Activated CD4-positive, alpha-beta T cell treated with anti-CD3 and anti-CD28 coated beads for 24 hours (primary cell): ENCODE data around the gene SOX12.

Source experiments
- DNase-seq, 2 donors: peaks; one replicate each; pipeline ENCODE4 v3.0.0-alpha.2; 2020; ENCODE audit warnings: low read depth in 2 of 2

The SOX12 gene

GRCh38 chr20:301886-302848 lies 23.2 kb upstream of the SOX12 start:
- DNase-seq: no peak

- DNase-seq: no peak
Observed at GRCh38 chr20:305745-306144, 19.6 kb upstream of the SOX12 start.

GRCh38 chr20:308427-309038 lies 16.8 kb upstream of the SOX12 start:
- DNase-seq: no peak

GRCh38 chr20:309306-309840 lies 16.0 kb upstream of the SOX12 start:
- DNase-seq: no peak

GRCh38 chr20:309841-310644 lies 15.3 kb upstream of the SOX12 start:
- DNase-seq: peak; percentile 66 to 80

GRCh38 chr20:310645-311044 lies 14.7 kb upstream of the SOX12 start:
- no peak for DNase-seq

GRCh38 chr20:311609-312008 lies 13.7 kb upstream of the SOX12 start:
- DNase-seq: no peak

- DNase-seq: no peak
Observed at GRCh38 chr20:312067-312466, 13.3 kb upstream of the SOX12 start.

- DNase-seq: no peak
Observed at GRCh38 chr20:312866-313265, 12.5 kb upstream of the SOX12 start.

- no peak for DNase-seq
Observed at GRCh38 chr20:313402-313801, 11.9 kb upstream of the SOX12 start.

GRCh38 chr20:313948-314347 lies 11.4 kb upstream of the SOX12 start:
- no peak for DNase-seq

GRCh38 chr20:316316-317068 lies 8.9 kb upstream of the SOX12 start:
- DNase-seq: no peak

GRCh38 chr20:324177-325044 lies 941 bp upstream of the SOX12 start:
- DNase-seq: peak; percentile 87 to 89

- peak in 1 of 2 donors; percentile 30 for DNase-seq
Observed at GRCh38 chr20:325889-326644, 715 bp downstream of the SOX12 start.

- DNase-seq: no peak
Observed at GRCh38 chr20:326645-327185, 1.4 kb downstream of the SOX12 start.

- peak in 1 of 2 donors; percentile 61 for DNase-seq
Observed at GRCh38 chr20:327186-328026, 2.1 kb downstream of the SOX12 start.

- no peak for DNase-seq
Observed at GRCh38 chr20:328027-328974, 2.9 kb downstream of the SOX12 start.
